ENCODE measurements around the gene GIMAP5. TPM values are rescaled to one million over a fixed set of nuclear protein-coding genes. Genes with fewer than 3 reads are reported as not detected.

Gene GIMAP5
- total and polyA plus RNA-seq, 2 donors (not counting 3 experiments of a cell fraction or from before 2014, with no cell fraction given), result 0.44 to 18.9 TPM

GRCh38 chr7:150716368-150716767 lies 20.9 kb upstream of the GIMAP5 start, which contains the start of gene GIMAP1:
GIMAP1 (plus strand) TSS chr7:150716613; CDS start chr7:150719048, 2,435 bp downstream.
- Histone ChIP-seq H3K36me3 (ENCODE audit: control insufficient read depth in 2 of 2, extremely low read depth in 1 of 2, insufficient read depth in 2 of 2, low read length in 2 of 2) (peaks cover 3 to 15% of the 10 kb centered on the region in 2 experiments), H3K4me1 (ENCODE audit: control insufficient read depth, extremely low read depth, insufficient read depth, low read length) (peaks cover 18% of the 10 kb centered on the region), H3K4me3 (replicated peaks in 1 of 3; ENCODE audit: insufficient read depth in 1 of 3, low read depth in 1 of 3, low read length in 3 of 3) (peak within 1 kb of the TSS; percentile 61 to 84 (median 78)), H4K20me1 (replicated peaks; ENCODE audit: control insufficient read depth, extremely low read depth, insufficient read depth, low read length) (no peaks in the 10 kb centered on the region), H2AFZ (ENCODE audit: low read depth, low read length) (peak within 1 kb of the TSS; percentile 84), H3K9ac (replicated peaks; ENCODE audit: extremely low read depth, insufficient read depth, low read length) (peak within 1 kb of the TSS; percentile 45), H3K79me2 (ENCODE audit: control insufficient read depth, insufficient read depth, low read length) (peaks cover 18% of the 10 kb centered on the region), H3K27me3 (ENCODE audit: control insufficient read depth in 2 of 2, insufficient read depth in 2 of 2, low read length in 2 of 2) (no peaks in the 10 kb centered on the region), H3K9me3 (replicated peaks; ENCODE audit: control insufficient read depth, insufficient read depth, low read length) (no peaks in the 10 kb centered on the region), H3K9me1 (replicated peaks; ENCODE audit: control insufficient read depth, extremely low read depth, insufficient read depth, low read length) (no peaks in the 10 kb centered on the region), H3K4me2 (ENCODE audit: insufficient read depth, low read length) (peak within 1 kb of the TSS; percentile 97), H3K27ac (ENCODE audit: insufficient read depth, low read depth, low read length) (peak within 1 kb of the TSS; percentile 39)
- intact Hi-C loops (cut with micrococcal nuclease), result loop anchor here (2.0 kb wide), 2 partner anchors 40 to 202 kb away; partner anchors contain the start of gene GIMAP7
- no TSS peak for BruUV-seq (replicated peaks)
- POLR2A ChIA-PET, result interaction anchor here (0.6 to 1.3 kb wide), 5 partner anchors 39 to 265 kb away, joined by 3 to 8 read pairs (median 5); partner anchors contain the start of genes GIMAP6 and GIMAP8
- dilution Hi-C loops (cut with MboI; ENCODE audit: extremely low pct_ligation_motif_present, low sequenced_read_pairs), result no loop called here
- peak; percentile 88 for DNase-seq (ENCODE audit: low read depth, low spot score)
- TF ChIP-seq FOS (IDR thresholded peaks at IDR 0.05; ENCODE audit: borderline replicate concordance, insufficient read depth, low read length) (no peak), MAX (IDR thresholded peaks at IDR 0.05; ENCODE audit: insufficient read depth, insufficient read length) (no peak), JUN (IDR thresholded peaks at IDR 0.05; ENCODE audit: borderline replicate concordance, insufficient read depth, insufficient read length, low read depth) (peak; percentile 10), EZH2 (IDR thresholded peaks at IDR 0.05; ENCODE audit: borderline replicate concordance, low read depth, low read length, severe bottlenecking) (no peak), POLR2AphosphoS5 (IDR thresholded peaks at IDR 0.05; ENCODE audit: insufficient read depth, low read depth, low read length) (peak; percentile 95), MYC (IDR thresholded peaks at IDR 0.05; ENCODE audit: low read depth, low read length) (no peak), GATA2 (IDR thresholded peaks at IDR 0.05; ENCODE audit: insufficient read depth, insufficient read length, low read depth, low read length) (no peak), POLR2A (IDR thresholded peaks at IDR 0.05; ENCODE audit: low read depth, low read length) (peak; percentile 97)
- peak; percentile 91 for FAIRE-seq
- CTCF ChIA-PET, result interaction anchor here (1.0 to 3.3 kb wide), 14 partner anchors 11 to 267 kb away, joined by 3 to 19 read pairs (median 3); partner anchors contain the start of genes GIMAP2 and GIMAP8

Measured in endothelial cell of umbilical vein (primary cell).